ENCODE measurements around the gene ITPR3.

ITPR3 gene

DNA sequence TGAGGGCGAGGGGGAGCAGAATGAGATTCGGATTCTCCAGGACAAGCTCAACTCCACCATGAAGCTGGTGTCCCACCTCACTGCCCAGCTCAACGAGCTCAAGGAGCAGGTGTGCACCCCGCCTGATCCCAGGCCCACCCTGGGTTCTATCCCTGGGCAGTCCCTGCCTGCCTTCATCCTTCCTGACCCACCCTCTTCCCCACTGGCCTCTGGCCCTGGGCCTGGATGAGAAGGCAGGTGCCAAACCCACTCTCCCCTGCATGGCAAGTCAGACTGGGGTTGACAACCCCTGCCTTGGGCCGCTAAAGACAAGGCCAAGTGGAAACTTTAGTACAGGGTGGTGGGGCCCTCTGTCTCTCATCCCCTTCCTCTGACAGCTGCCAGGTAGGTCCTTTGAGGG, 73.9 kb downstream of the ITPR3 start:
- ChIA-PET CTCF (interaction anchor here (0.9 to 1.8 kb wide), 2 partner anchors 48 to 110 kb away, joined by 4 to 5 read pairs; no protein-coding TSS in a partner anchor), POLR2A (no interaction called here)
- no peak for TF ChIP-seq CTCF (IDR thresholded peaks at IDR 0.05; ENCODE audit: control extremely low read depth, extremely low read depth, low read depth, missing control alignments)
- DNase-seq (ENCODE audit: extremely low spot score) = no peak

DNA sequence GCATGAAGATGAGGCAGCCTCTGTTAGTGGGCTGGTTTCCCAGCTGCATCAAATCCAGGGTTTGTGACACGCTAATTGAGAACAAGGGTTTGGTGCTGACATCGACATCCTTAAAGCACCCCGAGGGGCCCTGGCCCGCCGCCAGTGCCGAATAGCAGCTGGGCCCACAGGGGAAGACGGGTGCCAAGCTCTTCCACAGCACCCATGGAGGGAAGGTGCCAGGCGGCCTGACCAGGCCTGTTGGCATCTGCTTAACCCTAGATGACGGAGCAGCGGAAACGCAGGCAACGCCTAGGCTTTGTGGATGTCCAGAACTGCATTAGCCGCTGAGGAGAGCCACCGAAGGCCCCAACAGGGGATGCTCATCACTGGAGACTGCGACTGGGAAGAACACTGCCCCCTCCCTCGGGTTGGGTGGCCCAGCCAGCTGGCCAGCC, 74.3 kb downstream of the ITPR3 start:
- no peak for DNase-seq (ENCODE audit: extremely low spot score)

DNA sequence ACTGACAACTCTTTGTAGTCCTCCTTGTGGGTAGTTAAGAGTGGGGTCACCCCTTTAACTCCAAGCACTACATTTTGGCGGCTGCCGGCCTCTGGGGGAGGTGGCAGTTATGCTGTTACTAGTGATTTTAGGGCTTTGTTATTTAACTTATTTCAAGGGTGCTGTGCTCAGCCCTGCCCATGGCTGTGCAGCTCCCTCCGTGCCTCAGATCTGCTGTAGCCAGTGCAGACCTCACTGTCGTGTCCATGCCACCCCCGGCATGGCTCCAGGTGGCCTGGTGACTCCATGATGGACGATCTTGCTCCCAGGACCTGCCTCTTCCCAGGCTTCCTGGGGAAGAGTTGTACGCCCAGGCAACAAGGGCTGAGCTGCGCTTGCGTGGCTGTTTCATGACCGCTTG, 75.0 kb downstream of the ITPR3 start:
- DNase-seq (ENCODE audit: extremely low spot score) = no peak
- ChIA-PET POLR2A (no interaction called here), CTCF (interaction anchor here (0.8 to 1.1 kb wide), 2 partner anchors 88 to 106 kb away, joined by 3 read pairs; no protein-coding TSS in a partner anchor)
- no peak for TF ChIP-seq CTCF (IDR thresholded peaks at IDR 0.05; ENCODE audit: control extremely low read depth, extremely low read depth, low read depth, missing control alignments)

More for the DNA sequence above, 74.3 kb downstream of the ITPR3 start:
- TF ChIP-seq CTCF (IDR thresholded peaks at IDR 0.05; ENCODE audit: control extremely low read depth, extremely low read depth, low read depth, missing control alignments) = no peak
- ChIA-PET POLR2A (no interaction called here), CTCF (interaction anchor here (0.9 to 1.1 kb wide), 2 partner anchors 105 to 110 kb away, joined by 3 to 4 read pairs; no protein-coding TSS in a partner anchor)

DNA sequence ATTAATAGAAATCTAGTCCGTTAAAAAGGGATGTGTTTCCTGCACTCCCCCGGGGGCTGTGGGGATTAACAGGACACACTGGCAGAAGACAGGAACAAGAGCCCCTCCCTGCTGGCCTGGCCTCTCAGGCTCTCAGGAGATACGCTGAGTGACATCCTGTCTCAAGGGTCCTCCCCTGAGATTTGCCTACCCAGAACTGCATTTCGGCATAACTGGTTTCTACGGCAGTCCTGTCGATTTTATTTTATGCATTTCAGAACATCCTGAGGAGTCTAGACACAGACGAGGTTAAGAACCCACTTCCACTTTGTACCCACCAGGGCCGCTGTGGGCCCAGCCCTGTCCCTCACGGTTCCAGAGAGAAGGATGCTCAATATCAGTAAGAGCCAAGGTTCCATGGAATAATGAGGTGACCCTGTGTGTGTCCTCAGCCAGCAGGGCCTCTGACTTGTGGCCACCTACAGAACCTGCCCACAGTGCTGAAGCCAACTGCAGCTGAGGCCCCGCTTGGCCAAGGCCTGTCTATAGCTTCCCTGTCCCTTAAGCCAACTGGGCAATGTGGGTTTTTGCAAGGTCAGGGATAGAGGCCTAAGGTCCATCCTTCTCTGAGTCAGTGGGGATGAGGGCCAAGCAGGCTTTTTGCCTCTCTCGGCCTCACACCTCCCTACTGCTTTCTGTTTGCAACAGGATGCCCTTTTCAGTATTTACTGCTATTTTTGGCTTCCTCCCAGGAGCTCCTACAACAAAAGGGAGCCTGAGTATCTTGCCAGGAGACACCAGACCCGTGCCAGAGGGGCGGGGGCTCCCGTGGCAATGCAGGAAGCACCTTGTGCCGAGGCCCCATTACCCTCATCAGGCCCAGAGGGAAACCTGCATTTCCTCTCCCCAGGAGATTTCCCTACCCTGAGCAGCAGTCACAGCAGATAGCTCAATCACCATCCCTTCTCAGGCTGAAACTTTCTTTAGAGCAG, 75.7 kb downstream of the ITPR3 start:
- POLR2A ChIA-PET = no interaction called here
- peak; percentile 65 for DNase-seq (ENCODE audit: extremely low spot score)
- no peak for TF ChIP-seq CTCF (IDR thresholded peaks at IDR 0.05; ENCODE audit: control extremely low read depth, extremely low read depth, low read depth, missing control alignments)
- CTCF ChIA-PET = interaction anchor here (0.7 to 3.0 kb wide), 7 partner anchors 14 to 112 kb away, joined by 3 to 10 read pairs (median 4); partner anchors contain the start of genes ITPR3 and UQCC2

DNA sequence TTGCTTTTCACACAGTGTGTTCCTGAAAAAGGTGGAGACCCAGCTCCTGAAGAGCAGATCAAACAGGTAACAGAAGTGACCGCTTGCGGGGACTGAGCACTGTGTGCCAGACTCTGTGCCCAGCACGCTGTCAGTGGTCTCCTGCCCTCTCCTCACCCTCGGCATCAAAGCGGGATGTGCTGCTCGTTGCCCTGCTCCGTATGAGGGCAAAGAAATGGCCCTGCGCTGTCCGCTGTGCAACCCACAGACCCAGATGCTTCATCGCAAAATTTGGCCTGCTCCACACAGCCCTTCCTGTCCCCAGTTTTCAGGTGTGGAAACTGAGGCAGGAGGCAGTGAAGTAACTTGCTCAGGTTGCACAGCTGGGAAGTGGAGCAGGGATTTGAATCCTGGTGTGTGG, 76.7 kb downstream of the ITPR3 start:
- no peak for TF ChIP-seq CTCF (IDR thresholded peaks at IDR 0.05; ENCODE audit: control extremely low read depth, extremely low read depth, low read depth, missing control alignments)
- no peak for DNase-seq (ENCODE audit: extremely low spot score)
- ChIA-PET POLR2A (no interaction called here), CTCF (interaction anchor here (0.7 to 3.0 kb wide), 6 partner anchors 13 to 113 kb away, joined by 3 to 10 read pairs (median 4); partner anchors contain the start of genes ITPR3 and UQCC2)

- ChIA-PET POLR2A (no interaction called here), CTCF (interaction anchor here (1.1 to 3.0 kb wide), 3 partner anchors 13 to 114 kb away, joined by 3 to 10 read pairs (median 3); partner anchors contain the start of gene UQCC2)
- DNase-seq (ENCODE audit: extremely low spot score) = no peak
These were observed 77.4 kb downstream of the ITPR3 start for GRCh38 chr6:33698494-33698893.

More at GRCh38 chr6:33698494-33698893, 77.4 kb downstream of the ITPR3 start:
- no peak for TF ChIP-seq CTCF (IDR thresholded peaks at IDR 0.05; ENCODE audit: control extremely low read depth, extremely low read depth, low read depth, missing control alignments)

Data from GM10248 (cell line).